RWPE1 (cell line): ENCODE results near the gene EPS8L1.

Experiments
- CTCF ChIA-PET: fragments of 350-600 bp; sonication (Branson Sonifier 250); formaldehyde crosslinking; extraction: SDS; loops from one replicate; lab custom pipeline; 2021; lab: Yijun Ruan, JAX
- POLR2A ChIA-PET: fragments of 400-600 bp; formaldehyde crosslinking; extraction: SDS; loops from one replicate; lab custom pipeline; 2020; ENCODE audit warnings: antibody characterized with exemption; ENCODE audit not compliant: low non-redundant PET; lab: Yijun Ruan, JAX
- DNase-seq: peaks from one replicate; pipeline ENCODE4 v3.0.0; 2012; ENCODE audit warnings: low spot score
- H3K27ac ChIP-seq: fragments of 450-650 bp; 2 replicates; pipeline ENCODE4 v1.5.1; 2017
- TF ChIP-seq, protein P1 (sequence below): fragments of 450-650 bp; conservative IDR thresholded peaks from 2 replicates; pipeline ENCODE4 v1.5.1; 2017; ENCODE audit warnings: low read depth, mild to moderate bottlenecking

EPS8L1 gene

GRCh38 chr19:55116859-55117662, 41.4 kb downstream of the EPS8L1 start, which contains the start of gene PPP1R12C:
PPP1R12C (minus strand) TSS chr19:55117637; CDS start chr19:55117543, 94 bp downstream.
- no peak for DNase-seq
- peak within 1 kb of the TSS; percentile 80 for H3K27ac ChIP-seq
- ChIA-PET POLR2A (interaction anchor here (0.6 kb wide), 1 partner anchor 37 kb away, joined by 3 read pairs; no protein-coding TSS in a partner anchor), CTCF (no interaction called here)
- TF ChIP-seq, protein P1, sequence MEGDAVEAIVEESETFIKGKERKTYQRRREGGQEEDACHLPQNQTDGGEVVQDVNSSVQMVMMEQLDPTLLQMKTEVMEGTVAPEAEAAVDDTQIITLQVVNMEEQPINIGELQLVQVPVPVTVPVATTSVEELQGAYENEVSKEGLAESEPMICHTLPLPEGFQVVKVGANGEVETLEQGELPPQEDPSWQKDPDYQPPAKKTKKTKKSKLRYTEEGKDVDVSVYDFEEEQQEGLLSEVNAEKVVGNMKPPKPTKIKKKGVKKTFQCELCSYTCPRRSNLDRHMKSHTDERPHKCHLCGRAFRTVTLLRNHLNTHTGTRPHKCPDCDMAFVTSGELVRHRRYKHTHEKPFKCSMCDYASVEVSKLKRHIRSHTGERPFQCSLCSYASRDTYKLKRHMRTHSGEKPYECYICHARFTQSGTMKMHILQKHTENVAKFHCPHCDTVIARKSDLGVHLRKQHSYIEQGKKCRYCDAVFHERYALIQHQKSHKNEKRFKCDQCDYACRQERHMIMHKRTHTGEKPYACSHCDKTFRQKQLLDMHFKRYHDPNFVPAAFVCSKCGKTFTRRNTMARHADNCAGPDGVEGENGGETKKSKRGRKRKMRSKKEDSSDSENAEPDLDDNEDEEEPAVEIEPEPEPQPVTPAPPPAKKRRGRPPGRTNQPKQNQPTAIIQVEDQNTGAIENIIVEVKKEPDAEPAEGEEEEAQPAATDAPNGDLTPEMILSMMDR = no peak

DNA sequence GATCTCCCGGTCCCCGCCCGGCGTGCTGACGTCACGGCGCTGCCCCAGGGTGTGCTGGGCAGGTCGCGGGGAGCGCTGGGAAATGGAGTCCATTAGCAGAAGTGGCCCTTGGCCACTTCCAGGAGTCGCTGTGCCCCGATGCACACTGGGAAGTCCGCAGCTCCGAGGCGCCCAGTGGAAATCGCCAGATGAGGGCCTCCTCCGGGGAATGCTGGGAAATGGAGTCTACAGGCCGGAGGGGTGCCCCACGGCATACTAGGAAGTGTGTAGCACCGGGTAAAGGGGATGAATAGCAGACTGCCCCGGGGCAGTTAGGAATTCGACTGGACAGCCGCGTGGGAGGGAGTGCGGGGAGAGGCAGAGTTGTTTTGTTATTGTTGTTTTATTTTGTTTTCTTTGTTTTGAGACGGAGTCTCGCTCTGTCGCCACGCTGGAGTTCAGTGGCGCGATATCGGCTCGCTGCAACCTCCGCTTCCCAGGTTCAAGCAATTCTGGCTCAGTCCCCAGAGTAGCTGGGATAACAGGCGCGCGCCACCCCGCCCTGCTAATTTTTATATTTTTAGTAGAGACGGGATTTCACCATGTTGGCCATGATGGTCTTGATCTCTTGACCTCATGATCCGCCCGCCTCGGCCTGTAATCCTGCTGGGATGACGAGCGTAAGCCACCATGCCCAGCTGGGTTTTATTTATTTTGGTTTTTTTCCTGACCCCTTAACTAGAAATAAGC, 42.2 kb downstream of the EPS8L1 start:
- peak overlapping the region; percentile 80 for H3K27ac ChIP-seq
- DNase-seq = peak; percentile 98
- ChIA-PET CTCF (interaction anchor here (0.6 kb wide), 1 partner anchor 22 kb away, joined by 4 read pairs; no protein-coding TSS in a partner anchor), POLR2A (interaction anchor here (0.5 kb wide), 1 partner anchor 15 kb away, joined by 8 read pairs; no protein-coding TSS in a partner anchor)
- TF ChIP-seq, protein P1 = no peak

GRCh38 chr19:55118401-55118991, 42.8 kb downstream of the EPS8L1 start:
- peak overlapping the region; percentile 80 for H3K27ac ChIP-seq
- CTCF ChIA-PET = interaction anchor here (0.6 kb wide), 2 partner anchors 21 to 458 kb away, joined by 3 to 4 read pairs; no protein-coding TSS in a partner anchor
- TF ChIP-seq, protein P1 = no peak
- DNase-seq = no peak
- POLR2A ChIA-PET = no interaction called here

- peak overlapping the region; percentile 80 for H3K27ac ChIP-seq
- POLR2A ChIA-PET = no interaction called here
- CTCF ChIA-PET = interaction anchor here (0.6 to 1.0 kb wide), 2 partner anchors 368 to 458 kb away, joined by 3 read pairs; no protein-coding TSS in a partner anchor
- DNase-seq = no peak
- TF ChIP-seq, protein P1 = no peak
These were observed 43.4 kb downstream of the EPS8L1 start for GRCh38 chr19:55119053-55119452.

GRCh38 chr19:55131421-55131820, 55.8 kb downstream of the EPS8L1 start:
- DNase-seq = no peak
- ChIA-PET CTCF (no interaction called here), POLR2A (no interaction called here)
- TF ChIP-seq, protein P1 = no peak
- H3K27ac ChIP-seq = no peak overlapping the region
